Cardiac muscle cell (in vitro differentiated cells and primary cell): ENCODE data around the gene EIF3F. TPM values are rescaled to one million over a fixed set of nuclear protein-coding genes. Genes with fewer than 3 reads are reported as not detected.

ENCODE experiments used
- DNase-seq, 2 donors: peaks; one replicate each; pipeline versions ENCODE4 v3.0.0 to v3.0.0-alpha.2; 2010 to 2017; ENCODE audit warnings: low read depth in 1 of 2, low spot score in 1 of 2
- H3K27ac ChIP-seq: fragments of 200-600 bp; sonication (generic); 2 replicates; pipeline ENCODE4 v1.5.1; 2016
- H3K27me3 ChIP-seq: fragments of 200-600 bp; sonication (generic); 2 replicates; pipeline ENCODE4 v1.6.0; 2016; ENCODE audit warnings: control low read depth
- H3K36me3 ChIP-seq: fragments of 200-600 bp; sonication (generic); 2 replicates; pipeline ENCODE4 v1.5.1; 2016; ENCODE audit warnings: control low read depth
- H3K4me1 ChIP-seq: fragments of 200-600 bp; sonication (generic); 2 replicates; pipeline ENCODE4 v1.8.1; 2017; ENCODE audit warnings: low read depth, mild to moderate bottlenecking, mixed run types
- H3K4me3 ChIP-seq: fragments of 200-600 bp; sonication (generic); 2 replicates; pipeline ENCODE4 v1.5.1; 2016; ENCODE audit warnings: mild to moderate bottlenecking
- H3K9me3 ChIP-seq: fragments of 200-600 bp; sonication (generic); 2 replicates; pipeline ENCODE4 v1.5.1; 2017; ENCODE audit warnings: low read depth, mild to moderate bottlenecking, control low read depth
- CTCF ChIP-seq: IDR thresholded peaks from 2 replicates; pipeline ENCODE4 v1.5.1; 2012; ENCODE audit warnings: low read depth, mild to moderate bottlenecking, low read length
- polyA plus RNA-seq: library from polyadenylated mRNA; unstranded; fragments of >200 nt; fragmentation: Nextera tagmentation; extraction: Ambion mirVana; gene quantifications from 2 replicates; pipeline ENCODE4 v1.2.1, GENCODE V29; 2016
- total RNA-seq: library from RNA; depleted of rRNA; stranded (reverse); fragments of >200 nt; gene quantifications from 2 replicates; pipeline ENCODE4 v1.2.3, GENCODE V29; 2016

Gene EIF3F
- total and polyA plus RNA-seq, 2 experiments from 2014 or later, result 150 to 306 TPM

GRCh38 chr11:8004008-8004407 is 16.9 kb downstream of the EIF3F start:
- Histone ChIP-seq H3K4me3 (no peak overlapping the region), H3K27me3 (no peaks in the 10 kb centered on the region), H3K27ac (no peak overlapping the region), H3K9me3 (no peaks in the 10 kb centered on the region), H3K4me1 (no peaks in the 10 kb centered on the region), H3K36me3 (no peaks in the 10 kb centered on the region)
- no peak for DNase-seq
- TF ChIP-seq CTCF, result no peak

GRCh38 chr11:8005556-8005955 is 18.4 kb downstream of the EIF3F start:
- Histone ChIP-seq H3K27me3 (no peaks in the 10 kb centered on the region), H3K9me3 (no peaks in the 10 kb centered on the region), H3K4me1 (no peaks in the 10 kb centered on the region), H3K27ac (no peak overlapping the region), H3K4me3 (no peak overlapping the region), H3K36me3 (no peaks in the 10 kb centered on the region)
- no peak for TF ChIP-seq CTCF
- DNase-seq, result no peak

- Histone ChIP-seq H3K27ac (no peak overlapping the region), H3K4me1 (no peaks in the 10 kb centered on the region), H3K4me3 (no peak overlapping the region), H3K27me3 (peaks cover 4% of the 10 kb centered on the region), H3K36me3 (no peaks in the 10 kb centered on the region), H3K9me3 (no peaks in the 10 kb centered on the region)
- DNase-seq, result peak; percentile 80 to 85
- TF ChIP-seq CTCF, result peak; percentile 97
These were observed 19.3 kb downstream of the EIF3F start for GRCh38 chr11:8006349-8006977.

GRCh38 chr11:8008212-8008611 is 21.1 kb downstream of the EIF3F start:
- Histone ChIP-seq H3K4me1 (no peaks in the 10 kb centered on the region), H3K27me3 (peaks cover 4% of the 10 kb centered on the region), H3K36me3 (no peaks in the 10 kb centered on the region), H3K4me3 (no peak overlapping the region), H3K27ac (no peak overlapping the region), H3K9me3 (no peaks in the 10 kb centered on the region)
- TF ChIP-seq CTCF, result no peak
- DNase-seq, result no peak

- DNase-seq, result no peak
- no peaks in the 10 kb centered on the region for H3K9me3 ChIP-seq
- no peak for TF ChIP-seq CTCF
- H3K27me3 ChIP-seq, result peaks cover 4% of the 10 kb centered on the region
- no peaks in the 10 kb centered on the region for H3K36me3 ChIP-seq
- H3K27ac ChIP-seq, result no peak overlapping the region
- H3K4me1 ChIP-seq, result no peaks in the 10 kb centered on the region
- no peak overlapping the region for H3K4me3 ChIP-seq
These were observed 22.7 kb downstream of the EIF3F start for GRCh38 chr11:8009856-8010255.
